ENCODE measurements around the gene IGFL4.
A peak's percentile ranks its signal among the peaks of the same experiment; 100 is the strongest.

DNA sequence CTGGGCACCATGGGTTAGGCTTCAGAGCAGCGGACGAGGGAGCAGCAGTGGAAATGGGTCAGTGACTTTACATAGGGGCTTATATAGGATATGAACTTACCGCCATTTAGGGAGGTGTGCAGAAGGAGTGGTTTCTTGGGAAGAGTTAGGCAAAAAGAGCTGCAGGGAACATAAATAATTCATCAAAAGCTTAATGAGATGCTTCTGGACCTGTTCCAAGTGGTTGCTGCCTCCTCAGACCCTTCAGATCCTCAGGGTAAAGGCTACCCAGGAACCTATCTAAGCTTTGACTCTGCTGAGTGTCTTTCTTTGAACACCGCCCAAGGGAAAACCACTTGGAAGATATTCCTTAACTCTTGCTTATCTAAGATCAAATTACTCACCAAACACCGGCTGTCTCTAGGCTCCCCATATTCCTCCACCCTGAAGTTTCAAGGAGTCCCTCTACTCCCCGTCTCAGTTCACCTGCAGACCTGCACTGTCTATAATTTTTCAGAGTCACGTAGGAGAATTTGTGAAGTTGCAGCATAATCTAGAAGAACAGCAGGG lies at the start of gene IGFL4:
- TF ChIP-seq FOXP2 (optimal IDR thresholded peaks at IDR 0.05; ENCODE audit: control extremely low read depth, extremely low read length, insufficient read depth) (peak; percentile 49), POLR2AphosphoS5 (IDR thresholded peaks at IDR 0.05; ENCODE audit: borderline replicate concordance, low read depth, low read length) (peak; percentile 65; the same call in 1 of the 2 replicates)
